Panc1 (cell line): ENCODE data around the gene KRR1.

Source experiments
- CTCF ChIP-seq: fragments of 450-650 bp; IDR thresholded peaks from 2 replicates; pipeline ENCODE4 v1.5.1; 2017; ENCODE audit warnings: mild to moderate bottlenecking
- POLR2AphosphoS5 ChIP-seq: IDR thresholded peaks from 2 replicates; pipeline ENCODE4 v1.6.1; 2012; ENCODE audit warnings: mild to moderate bottlenecking, low read depth, low read length, moderate library complexity
- REST ChIP-seq, 2 experiments: IDR thresholded peaks; 2 replicates each; pipeline ENCODE4 v1.6.1; 2011 to 2012; ENCODE audit warnings: low read depth in 2 of 2, control low read depth in 1 of 2, low read length in 1 of 2, mild to moderate bottlenecking in 1 of 2, moderate library complexity in 1 of 2; ENCODE audit not compliant: insufficient read depth in 1 of 2

- TF ChIP-seq CTCF (no peak), POLR2AphosphoS5 (no peak), REST (IDR thresholded peaks at IDR 0.05; ENCODE audit: insufficient read depth in 1 of 2, low read depth in 2 of 2, low read length in 1 of 2) (no peak)
These were observed 21.8 kb upstream of the KRR1 start for GRCh38 chr12:75533239-75533638.
